Measurements from ENCODE around the gene SIN3A.
"Not testable (repeated sequence)": the region's sequence is repeated elsewhere in the genome, so short reads cannot be mapped to it uniquely, and the experiment has no call there.

- not testable (repeated sequence) for TF ChIP-seq POLR2A (IDR thresholded peaks at IDR 0.05; ENCODE audit: low read depth, low read length); TAF1 (IDR thresholded peaks at IDR 0.05; ENCODE audit: borderline replicate concordance, low read depth, low read length); POLR2AphosphoS5 (IDR thresholded peaks at IDR 0.05; ENCODE audit: low read depth, low read length)
Measured at GRCh38 chr15:75445324-75445723, 6.2 kb downstream of the SIN3A start.
